ENCODE data around the gene HSDL1. TPM values are rescaled to one million over a fixed set of nuclear protein-coding genes. Genes with fewer than 3 reads are reported as not detected.

HSDL1 gene
- total RNA-seq, 1 donor: 18.1 TPM

GRCh38 chr16:84111525-84111924, 33.5 kb downstream of the HSDL1 start:
- peaks cover 6% of the 10 kb centered on the region for H3K4me1 ChIP-seq (ENCODE audit: insufficient read depth, low read length)
- H3K79me2 ChIP-seq (ENCODE audit: insufficient read depth, low read length): peaks cover 96% of the 10 kb centered on the region
- no peaks in the 10 kb centered on the region for H3K27me3 ChIP-seq (ENCODE audit: insufficient read depth, low read length)
- H3K27ac ChIP-seq (ENCODE audit: low read depth, low read length): no peak overlapping the region
- no peak overlapping the region for H2AFZ ChIP-seq (ENCODE audit: low read length)
- no peaks in the 10 kb centered on the region for H3K9me3 ChIP-seq (ENCODE audit: low read depth, low read length)
- peaks cover 38% of the 10 kb centered on the region for H4K20me1 ChIP-seq (ENCODE audit: insufficient read depth, low read length)
- TF ChIP-seq CTCF (IDR thresholded peaks at IDR 0.05; ENCODE audit: extremely low read depth, low read depth, low read length): no peak
- H3K36me3 ChIP-seq (ENCODE audit: insufficient read depth, low read length): peaks cover 18% of the 10 kb centered on the region
- no peak for DNase-seq (ENCODE audit: insufficient read length, low spot score, missing footprints)
- no peak overlapping the region for H3K4me2 ChIP-seq (ENCODE audit: insufficient read depth, low read length)
- no peak overlapping the region for H3K4me3 ChIP-seq (ENCODE audit: insufficient read depth, low read length)

- H3K4me2 ChIP-seq (ENCODE audit: insufficient read depth, low read length): no peak overlapping the region
- H3K4me1 ChIP-seq (ENCODE audit: insufficient read depth, low read length): peaks cover 5% of the 10 kb centered on the region
- H4K20me1 ChIP-seq (ENCODE audit: insufficient read depth, low read length): peaks cover 43% of the 10 kb centered on the region
- no peaks in the 10 kb centered on the region for H3K9me3 ChIP-seq (ENCODE audit: low read depth, low read length)
- no peak overlapping the region for H3K4me3 ChIP-seq (ENCODE audit: insufficient read depth, low read length)
- no peak overlapping the region for H3K27ac ChIP-seq (ENCODE audit: low read depth, low read length)
- peaks cover 94% of the 10 kb centered on the region for H3K79me2 ChIP-seq (ENCODE audit: insufficient read depth, low read length)
- no peaks in the 10 kb centered on the region for H3K27me3 ChIP-seq (ENCODE audit: insufficient read depth, low read length)
- TF ChIP-seq CTCF (IDR thresholded peaks at IDR 0.05; ENCODE audit: extremely low read depth, low read depth, low read length): no peak
- no peak overlapping the region for H2AFZ ChIP-seq (ENCODE audit: low read length)
- H3K36me3 ChIP-seq (ENCODE audit: insufficient read depth, low read length): peaks cover 18% of the 10 kb centered on the region
- no peak for DNase-seq (ENCODE audit: insufficient read length, low spot score, missing footprints)
Observed at GRCh38 chr16:84110527-84110926, 34.5 kb downstream of the HSDL1 start.

DNA sequence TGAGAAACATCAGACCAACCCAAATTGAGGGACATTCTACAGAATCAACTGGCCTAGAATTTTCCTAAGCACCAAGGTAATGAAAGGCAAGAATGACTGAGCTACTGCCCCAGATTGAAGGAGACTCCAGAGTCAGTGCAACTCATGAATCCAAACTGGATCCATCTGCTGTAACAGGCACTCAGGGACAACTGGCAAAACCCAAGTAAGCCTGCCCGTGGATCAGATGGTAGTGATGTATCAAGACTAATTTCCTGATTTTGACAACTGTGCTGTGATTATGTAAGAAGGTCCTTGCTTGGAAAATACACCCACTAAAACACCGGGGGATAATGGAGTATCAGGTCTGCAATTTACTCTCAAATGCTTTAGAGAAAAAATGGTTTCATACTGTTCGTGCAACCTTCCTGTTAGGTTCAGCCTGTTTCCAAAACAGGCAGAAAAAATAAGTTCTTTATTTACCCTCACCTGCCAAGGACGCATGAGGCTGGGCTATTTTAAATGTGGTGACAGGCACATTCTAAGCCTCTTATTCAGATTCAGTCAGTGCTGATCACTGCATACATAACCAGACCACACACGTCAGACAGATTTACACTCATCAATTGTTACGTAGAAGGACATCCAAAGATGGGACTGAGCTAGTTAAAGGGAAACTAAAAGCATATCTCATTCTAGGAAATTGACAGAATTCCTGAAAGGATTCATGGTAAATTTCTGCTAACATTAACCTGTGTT, 35.2 kb downstream of the HSDL1 start:
- DNase-seq (ENCODE audit: insufficient read length, low spot score, missing footprints): no peak
- Histone ChIP-seq H2AFZ (ENCODE audit: low read length) (no peak overlapping the region), H3K79me2 (ENCODE audit: insufficient read depth, low read length) (peaks cover 93% of the 10 kb centered on the region), H4K20me1 (ENCODE audit: insufficient read depth, low read length) (peaks cover 46% of the 10 kb centered on the region), H3K36me3 (ENCODE audit: insufficient read depth, low read length) (peaks cover 18% of the 10 kb centered on the region), H3K4me2 (ENCODE audit: insufficient read depth, low read length) (no peak overlapping the region), H3K4me3 (ENCODE audit: insufficient read depth, low read length) (no peak overlapping the region), H3K27ac (ENCODE audit: low read depth, low read length) (no peak overlapping the region), H3K27me3 (ENCODE audit: insufficient read depth, low read length) (no peaks in the 10 kb centered on the region), H3K9me3 (ENCODE audit: low read depth, low read length) (no peaks in the 10 kb centered on the region), H3K4me1 (ENCODE audit: insufficient read depth, low read length) (no peaks in the 10 kb centered on the region)
- TF ChIP-seq CTCF (IDR thresholded peaks at IDR 0.05; ENCODE audit: extremely low read depth, low read depth, low read length): no peak

GRCh38 chr16:84107921-84108320, 37.1 kb downstream of the HSDL1 start:
- peaks cover 50% of the 10 kb centered on the region for H4K20me1 ChIP-seq (ENCODE audit: insufficient read depth, low read length)
- peaks cover 18% of the 10 kb centered on the region for H3K36me3 ChIP-seq (ENCODE audit: insufficient read depth, low read length)
- H2AFZ ChIP-seq (ENCODE audit: low read length): no peak overlapping the region
- no peak for TF ChIP-seq CTCF (IDR thresholded peaks at IDR 0.05; ENCODE audit: extremely low read depth, low read depth, low read length)
- peaks cover 88% of the 10 kb centered on the region for H3K79me2 ChIP-seq (ENCODE audit: insufficient read depth, low read length)
- no peak overlapping the region for H3K4me3 ChIP-seq (ENCODE audit: insufficient read depth, low read length)
- H3K4me1 ChIP-seq (ENCODE audit: insufficient read depth, low read length): peaks cover 9% of the 10 kb centered on the region
- no peak for DNase-seq (ENCODE audit: insufficient read length, low spot score, missing footprints)
- H3K27ac ChIP-seq (ENCODE audit: low read depth, low read length): no peak overlapping the region
- H3K9me3 ChIP-seq (ENCODE audit: low read depth, low read length): no peaks in the 10 kb centered on the region
- H3K27me3 ChIP-seq (ENCODE audit: insufficient read depth, low read length): no peaks in the 10 kb centered on the region
- no peak overlapping the region for H3K4me2 ChIP-seq (ENCODE audit: insufficient read depth, low read length)
